Activated T-helper 17 cell treated with anti-CD3 and anti-CD28 coated beads, Interleukin-2, amount 50 U/mL, for 72 hours (primary cell): ENCODE measurements around the gene CAPN3. TPM values are rescaled to one million over a fixed set of nuclear protein-coding genes. Genes with fewer than 3 reads are reported as not detected.
"Not testable (repeated sequence)": the region's sequence is repeated elsewhere in the genome, so short reads cannot be mapped to it uniquely, and the experiment has no call there.

Experiments
- ATAC-seq: fragments of 150-1000 bp; cut with Tn5 transposase; replicated peaks from 2 replicates; pipeline ENCODE4 v1.10.0; 2021; ENCODE audit warnings: mild to moderate bottlenecking, moderate library complexity
- H3K27ac Mint-ChIP-seq: one replicate; pipeline ENCODE4 v1.8.0; 2022; ENCODE audit warnings: mixed read lengths
- H3K27me3 Mint-ChIP-seq: one replicate; pipeline ENCODE4 v1.8.0; 2022; ENCODE audit warnings: mixed read lengths
- H3K36me3 Mint-ChIP-seq: one replicate; pipeline ENCODE4 v1.8.0; 2022; ENCODE audit warnings: low read depth, mild to moderate bottlenecking, mixed read lengths
- H3K4me1 Mint-ChIP-seq: one replicate; pipeline ENCODE4 v1.8.0; 2022; ENCODE audit warnings: mixed read lengths
- H3K4me3 Mint-ChIP-seq: one replicate; pipeline ENCODE4 v1.8.0; 2022; ENCODE audit warnings: mild to moderate bottlenecking, mixed read lengths
- H3K9me3 Mint-ChIP-seq: one replicate; pipeline ENCODE4 v1.8.0; 2022; ENCODE audit warnings: mixed read lengths
- total RNA-seq, 2 donors: library from RNA; stranded (reverse); gene quantifications; one replicate each; pipeline ENCODE4 v1.2.3, GENCODE V29; 2022

The CAPN3 gene
- 1 to 10 TPM; 3.2 to 4.6 TPM for total RNA-seq

DNA sequence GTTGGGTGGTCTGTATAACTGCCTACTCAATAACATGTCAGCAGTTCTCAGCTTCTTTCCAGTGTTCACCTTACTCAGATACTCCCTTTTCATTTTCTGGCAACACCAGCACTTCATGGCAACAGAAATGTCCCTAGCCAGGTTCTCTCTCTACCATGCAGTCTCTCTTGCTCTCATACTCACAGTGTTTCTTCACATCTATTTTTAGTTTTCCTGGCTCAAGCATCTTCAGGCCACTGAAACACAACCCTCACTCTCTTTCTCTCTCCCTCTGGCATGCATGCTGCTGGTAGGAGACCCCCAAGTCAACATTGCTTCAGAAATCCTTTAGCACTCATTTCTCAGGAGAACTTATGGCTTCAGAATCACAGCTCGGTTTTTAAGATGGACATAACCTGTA is at the start of gene CAPN3:
Gene CAPN3 (plus strand): TSS at position 253 of the 400 bp plus-strand sequence. CDS start 305 bp downstream, outside the sequence.
- no peak within 1 kb of the TSS for H3K27ac Mint-ChIP-seq
- no peak for ATAC-seq
- H3K27me3 Mint-ChIP-seq = no peaks in the 10 kb centered on the region
- no peaks in the 10 kb centered on the region for H3K9me3 Mint-ChIP-seq
- no peaks in the 10 kb centered on the region for H3K4me1 Mint-ChIP-seq
- H3K36me3 Mint-ChIP-seq = no peaks in the 10 kb centered on the region
- no peak within 1 kb of the TSS for H3K4me3 Mint-ChIP-seq

- Mint-ChIP-seq H3K27ac (no peak overlapping the region), H3K9me3 (no peaks in the 10 kb centered on the region), H3K4me1 (no peaks in the 10 kb centered on the region), H3K4me3 (no peak overlapping the region), H3K27me3 (no peaks in the 10 kb centered on the region), H3K36me3 (peaks cover 44% of the 10 kb centered on the region)
- no peak for ATAC-seq
These were observed 45.8 kb upstream of the CAPN3 start for GRCh38 chr15:42313463-42313862.

DNA sequence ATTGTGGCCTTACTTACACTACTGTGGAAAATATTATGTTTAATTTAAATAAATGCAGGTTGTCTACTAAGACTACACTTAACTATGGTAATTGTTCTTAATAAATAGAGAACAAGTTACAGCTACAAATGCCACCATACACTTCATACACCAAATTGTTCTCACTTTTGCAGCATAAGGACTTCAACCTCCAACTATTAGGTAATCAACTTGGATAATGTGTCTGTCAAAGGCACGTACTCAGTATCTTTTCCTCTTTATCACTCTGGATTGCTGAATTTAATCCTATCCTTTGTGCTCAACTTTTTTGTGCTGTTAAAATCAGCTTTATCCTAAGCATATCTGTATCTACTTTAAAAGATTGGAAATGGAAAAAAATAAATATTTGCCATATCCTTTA is 44.5 kb upstream of the CAPN3 start:
- ATAC-seq = no peak
- H3K36me3 Mint-ChIP-seq = peaks cover 37% of the 10 kb centered on the region
- no peaks in the 10 kb centered on the region for H3K4me1 Mint-ChIP-seq
- no peaks in the 10 kb centered on the region for H3K9me3 Mint-ChIP-seq
- H3K4me3 Mint-ChIP-seq = no peak overlapping the region
- no peaks in the 10 kb centered on the region for H3K27me3 Mint-ChIP-seq
- no peak overlapping the region for H3K27ac Mint-ChIP-seq

GRCh38 chr15:42315521-42315920 is 43.8 kb upstream of the CAPN3 start:
- Mint-ChIP-seq H3K27me3 (no peaks in the 10 kb centered on the region), H3K4me3 (no peak overlapping the region), H3K4me1 (no peaks in the 10 kb centered on the region), H3K27ac (no peak overlapping the region), H3K36me3 (peaks cover 30% of the 10 kb centered on the region), H3K9me3 (no peaks in the 10 kb centered on the region)
- ATAC-seq = no peak

DNA sequence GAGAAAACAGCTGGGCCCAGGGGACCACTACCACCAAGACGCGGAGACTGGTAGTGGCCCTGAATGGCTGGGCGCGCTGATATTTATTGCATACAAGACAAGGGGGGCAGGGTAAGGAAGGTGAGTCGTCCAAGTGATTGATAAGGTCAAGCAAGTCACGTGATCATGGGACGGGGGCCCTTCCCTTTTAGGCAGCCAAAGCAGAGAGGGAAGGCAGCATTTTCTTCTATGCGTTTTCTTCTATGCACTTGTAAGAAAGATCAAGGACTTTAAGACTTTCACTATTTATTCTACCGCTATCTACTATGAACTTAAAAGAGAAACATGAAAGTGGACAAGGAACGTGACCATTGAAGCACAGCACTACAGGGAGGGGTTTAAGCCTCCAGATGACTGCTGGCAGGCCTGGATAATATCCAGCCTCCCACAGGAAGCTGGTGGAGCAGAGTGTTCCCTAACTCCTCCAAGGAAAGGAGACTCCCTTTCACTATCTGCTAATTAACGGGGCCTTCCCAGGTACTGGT is 43.0 kb upstream of the CAPN3 start:
- not testable (repeated sequence) for H3K4me1 Mint-ChIP-seq, H3K4me3 Mint-ChIP-seq, ATAC-seq, H3K27ac Mint-ChIP-seq, H3K9me3 Mint-ChIP-seq, H3K27me3 Mint-ChIP-seq
- H3K36me3 Mint-ChIP-seq = peaks cover 21% of the 10 kb centered on the region

- Mint-ChIP-seq H3K27me3 (no peaks in the 10 kb centered on the region), H3K4me1 (no peaks in the 10 kb centered on the region), H3K27ac (peak overlapping the region; percentile 60), H3K36me3 (peaks cover 28% of the 10 kb centered on the region), H3K4me3 (no peak overlapping the region), H3K9me3 (no peaks in the 10 kb centered on the region)
- no peak for ATAC-seq
These were observed 40.1 kb upstream of the CAPN3 start for GRCh38 chr15:42319206-42319605.

DNA sequence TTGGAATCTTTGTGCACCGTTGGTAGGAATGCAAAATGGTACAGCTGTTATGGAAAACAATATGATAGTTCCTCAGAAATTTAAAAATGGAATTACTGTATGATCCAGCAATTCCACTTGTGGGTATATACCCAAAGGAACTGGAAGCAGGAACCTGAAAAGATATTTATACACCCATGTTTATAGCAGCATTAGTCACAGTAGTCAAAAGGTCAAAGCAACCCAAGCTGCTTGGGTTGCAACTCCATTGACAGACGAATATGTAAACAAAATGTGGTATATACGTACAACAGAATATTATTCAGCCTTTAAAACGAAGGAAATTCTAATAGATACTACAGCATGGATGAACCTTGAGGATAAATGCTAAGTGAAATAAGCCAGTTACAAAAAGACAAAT is 35.0 kb upstream of the CAPN3 start:
- no peaks in the 10 kb centered on the region for H3K9me3 Mint-ChIP-seq
- ATAC-seq = no peak
- H3K27me3 Mint-ChIP-seq = no peaks in the 10 kb centered on the region
- no peaks in the 10 kb centered on the region for H3K4me1 Mint-ChIP-seq
- H3K4me3 Mint-ChIP-seq = no peak overlapping the region
- H3K27ac Mint-ChIP-seq = no peak overlapping the region
- H3K36me3 Mint-ChIP-seq = peaks cover 74% of the 10 kb centered on the region

DNA sequence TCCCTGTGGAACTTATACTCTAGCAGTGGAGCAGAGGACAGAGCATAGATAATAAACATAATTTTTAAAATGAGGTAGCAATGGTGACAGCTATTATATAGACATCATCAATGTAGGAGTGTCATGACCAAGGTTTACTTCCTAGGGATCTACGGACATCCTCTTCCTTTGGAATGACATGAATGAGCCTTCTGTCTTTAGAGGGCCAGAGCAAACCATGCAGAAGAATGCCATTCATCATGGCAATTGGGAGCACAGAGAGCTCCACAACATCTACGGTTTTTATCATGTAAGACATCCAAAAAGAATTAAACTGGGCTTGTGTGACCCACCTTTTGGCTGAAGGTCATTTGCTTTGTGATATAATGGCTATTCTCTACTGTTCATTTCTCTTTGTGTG is 30.1 kb upstream of the CAPN3 start:
- ATAC-seq = no peak
- Mint-ChIP-seq H3K9me3 (no peaks in the 10 kb centered on the region), H3K27ac (no peak overlapping the region), H3K4me1 (no peaks in the 10 kb centered on the region), H3K4me3 (no peak overlapping the region), H3K36me3 (peaks cover 66% of the 10 kb centered on the region), H3K27me3 (no peaks in the 10 kb centered on the region)

- Mint-ChIP-seq H3K27me3 (no peaks in the 10 kb centered on the region), H3K4me3 (no peak overlapping the region), H3K9me3 (no peaks in the 10 kb centered on the region), H3K36me3 (peaks cover 60% of the 10 kb centered on the region), H3K27ac (no peak overlapping the region), H3K4me1 (no peaks in the 10 kb centered on the region)
- no peak for ATAC-seq
These were observed 29.3 kb upstream of the CAPN3 start for GRCh38 chr15:42329992-42330391.

- H3K4me3 Mint-ChIP-seq = no peak overlapping the region
- H3K4me1 Mint-ChIP-seq = no peaks in the 10 kb centered on the region
- no peaks in the 10 kb centered on the region for H3K27me3 Mint-ChIP-seq
- peaks cover 5% of the 10 kb centered on the region for H3K9me3 Mint-ChIP-seq
- H3K36me3 Mint-ChIP-seq = peaks cover 48% of the 10 kb centered on the region
- H3K27ac Mint-ChIP-seq = no peak overlapping the region
- ATAC-seq = no peak
These were observed 28.1 kb upstream of the CAPN3 start for GRCh38 chr15:42331235-42331634.

- Mint-ChIP-seq H3K27me3 (no peaks in the 10 kb centered on the region), H3K4me1 (no peaks in the 10 kb centered on the region), H3K4me3 (no peak overlapping the region), H3K27ac (no peak overlapping the region), H3K9me3 (peaks cover 5% of the 10 kb centered on the region), H3K36me3 (peaks cover 37% of the 10 kb centered on the region)
- ATAC-seq = no peak
These were observed 27.0 kb upstream of the CAPN3 start for GRCh38 chr15:42332331-42332730.

- Mint-ChIP-seq H3K9me3 (peaks cover 5% of the 10 kb centered on the region), H3K27ac (no peak overlapping the region), H3K4me3 (no peak overlapping the region), H3K27me3 (no peaks in the 10 kb centered on the region), H3K36me3 (peaks cover 15% of the 10 kb centered on the region), H3K4me1 (no peaks in the 10 kb centered on the region)
- ATAC-seq = no peak
These were observed 24.2 kb upstream of the CAPN3 start for GRCh38 chr15:42335074-42335473.

DNA sequence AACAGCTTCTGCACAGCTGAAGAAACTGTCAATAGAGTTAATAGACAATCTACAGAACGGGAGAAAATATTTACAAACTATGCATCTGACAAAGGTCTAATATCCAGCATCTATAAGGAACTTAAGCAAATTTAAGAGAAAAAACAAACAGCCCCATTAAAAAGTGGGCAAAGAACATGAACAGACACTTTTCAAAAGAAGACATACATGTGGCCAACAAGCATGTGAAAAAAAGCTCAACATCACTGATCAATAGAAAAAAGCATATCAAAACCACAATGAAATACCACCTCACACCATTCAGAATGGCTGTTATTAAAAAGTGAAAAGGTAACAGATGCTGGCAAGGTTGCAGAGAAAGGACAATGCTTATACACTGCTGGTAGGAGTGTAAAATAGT is 22.7 kb upstream of the CAPN3 start:
- ATAC-seq, H3K36me3 Mint-ChIP-seq, H3K4me1 Mint-ChIP-seq, H3K9me3 Mint-ChIP-seq, H3K27me3 Mint-ChIP-seq, H3K4me3 Mint-ChIP-seq, H3K27ac Mint-ChIP-seq: not testable (repeated sequence)

DNA sequence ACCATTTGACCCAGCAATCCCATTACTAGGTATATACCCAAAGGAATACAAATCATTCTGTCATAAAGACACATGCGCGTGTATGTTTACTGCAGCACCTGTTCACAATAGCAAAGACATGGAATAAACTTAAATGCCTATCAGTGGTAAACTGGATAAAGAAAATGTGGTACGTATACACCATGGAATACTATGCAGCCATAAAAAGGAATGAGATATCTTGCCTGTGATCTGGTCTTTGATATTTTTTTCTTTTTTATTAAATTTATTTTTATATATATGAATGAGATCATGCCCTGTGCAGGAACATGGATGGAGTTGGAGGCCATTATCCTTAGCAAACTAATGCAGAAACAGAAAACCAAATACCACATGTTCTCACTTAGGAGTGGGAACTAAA is 22.2 kb upstream of the CAPN3 start:
- not testable (repeated sequence) for H3K4me3 Mint-ChIP-seq, H3K27ac Mint-ChIP-seq, H3K36me3 Mint-ChIP-seq, H3K27me3 Mint-ChIP-seq, H3K9me3 Mint-ChIP-seq, ATAC-seq, H3K4me1 Mint-ChIP-seq

- Mint-ChIP-seq H3K27me3 (no peaks in the 10 kb centered on the region), H3K9me3 (peaks cover 5% of the 10 kb centered on the region), H3K27ac (no peak overlapping the region)
These were observed 20.8 kb upstream of the CAPN3 start for GRCh38 chr15:42338500-42338899.

GRCh38 chr15:42343596-42344232 is 15.6 kb upstream of the CAPN3 start:
- ATAC-seq = no peak
- Mint-ChIP-seq H3K27ac (peak overlapping the region; percentile 59), H3K4me3 (no peak overlapping the region), H3K36me3 (peaks cover 40% of the 10 kb centered on the region), H3K9me3 (no peaks in the 10 kb centered on the region), H3K4me1 (no peaks in the 10 kb centered on the region), H3K27me3 (no peaks in the 10 kb centered on the region)

More at GRCh38 chr15:42338500-42338899, 20.8 kb upstream of the CAPN3 start:
- Mint-ChIP-seq H3K4me1 (no peaks in the 10 kb centered on the region), H3K4me3 (no peak overlapping the region), H3K36me3 (peaks cover 9% of the 10 kb centered on the region)
- no peak for ATAC-seq
